Measurements from ENCODE around the gene LYST.
A peak's percentile ranks its signal among the peaks of the same experiment; 100 is the strongest.
"Not testable (repeated sequence)": the region's sequence is repeated elsewhere in the genome, so short reads cannot be mapped to it uniquely, and the experiment has no call there.

LYST gene

DNA sequence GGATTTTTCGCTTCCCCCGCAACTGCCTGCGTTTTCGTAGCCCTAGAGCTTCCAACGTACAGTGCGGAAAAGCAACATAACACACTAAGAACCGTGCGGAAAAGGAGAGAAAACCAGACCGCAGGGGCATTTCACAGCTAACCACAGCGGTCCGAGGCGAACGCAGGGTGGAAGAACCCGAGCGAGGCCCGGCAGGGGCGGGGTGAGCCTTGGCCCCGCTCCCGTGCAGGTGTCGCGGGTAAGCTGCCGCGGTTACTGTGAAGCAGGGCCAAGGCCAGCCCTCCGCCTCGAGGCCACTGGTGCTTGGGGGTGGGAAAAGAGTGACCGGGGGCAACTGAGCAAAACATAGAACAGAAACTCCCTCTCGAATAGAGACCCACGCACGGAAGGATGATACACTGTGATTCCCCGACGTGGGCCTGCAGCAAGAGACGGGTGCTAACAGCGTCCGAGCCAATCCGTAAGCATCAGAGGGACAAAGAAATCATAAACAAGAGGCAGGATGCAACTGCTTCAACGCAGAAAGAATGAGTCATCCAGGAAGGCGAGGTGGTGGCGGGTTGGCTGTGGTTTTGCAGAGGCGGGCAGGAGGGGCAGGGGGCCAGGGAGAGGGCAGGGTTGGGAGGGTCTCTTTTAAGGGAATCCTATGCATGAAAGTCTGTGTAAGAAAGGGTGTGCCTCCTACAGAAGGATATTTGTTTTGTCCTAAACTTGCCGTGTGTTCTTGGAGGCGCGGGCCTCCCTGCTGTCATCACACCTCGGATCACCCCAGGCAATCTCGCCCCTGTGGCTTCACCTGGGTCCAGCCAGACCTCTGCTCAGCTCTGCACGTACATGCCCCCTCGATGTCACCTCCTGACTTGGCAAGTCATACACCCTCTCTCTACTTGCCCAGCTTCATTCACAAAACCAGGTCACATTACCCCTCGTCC is 224.4 kb downstream of the LYST start:
- Histone ChIP-seq H3K9me2 (replicated peaks; ENCODE audit: low read depth, low read length) (no peaks in the 10 kb centered on the region), H3K4me3 (ENCODE audit: low read length, poor library complexity, severe bottlenecking) (peak overlapping the region; percentile 80), H3K36me3 (ENCODE audit: insufficient read depth, low read length) (no peaks in the 10 kb centered on the region), H3K4me1 (ENCODE audit: insufficient read depth, low read length, poor library complexity, severe bottlenecking) (peaks cover 72% of the 10 kb centered on the region), H3F3A (ENCODE audit: low read depth) (peaks cover 6% of the 10 kb centered on the region), H4K20me1 (ENCODE audit: insufficient read depth, low read length, poor library complexity, severe bottlenecking) (no peaks in the 10 kb centered on the region), H3K4me2 (ENCODE audit: low read depth, low read length, poor library complexity, severe bottlenecking) (peak overlapping the region; percentile 97), H3K27me3 (ENCODE audit: insufficient read depth, low read length, poor library complexity, severe bottlenecking) (no peaks in the 10 kb centered on the region), H3K9ac (ENCODE audit: low read depth, low read length, poor library complexity, severe bottlenecking) (peak overlapping the region; percentile 91), H3K79me2 (ENCODE audit: insufficient read depth, low read length) (no peaks in the 10 kb centered on the region), H2AFZ (ENCODE audit: low read length) (peak overlapping the region; percentile 77), H3K9me3 (ENCODE audit: insufficient read depth, low read depth, low read length) (no peaks in the 10 kb centered on the region)
- TF ChIP-seq EZH2phosphoT487 (IDR thresholded peaks at IDR 0.05; ENCODE audit: borderline replicate concordance) (no peak), CTCF (conservative IDR thresholded peaks at IDR 0.05; ENCODE audit: low read length) (no peak)

GRCh38 chr1:235640580-235640979 is 226.1 kb downstream of the LYST start:
- Histone ChIP-seq H3K4me3 (ENCODE audit: low read length, poor library complexity, severe bottlenecking) (no peak overlapping the region), H3K79me2 (ENCODE audit: insufficient read depth, low read length) (no peaks in the 10 kb centered on the region), H3K9ac (ENCODE audit: low read depth, low read length, poor library complexity, severe bottlenecking) (peak overlapping the region; percentile 91), H3K27me3 (ENCODE audit: insufficient read depth, low read length, poor library complexity, severe bottlenecking) (no peaks in the 10 kb centered on the region), H3K9me3 (ENCODE audit: insufficient read depth, low read depth, low read length) (no peaks in the 10 kb centered on the region), H2AFZ (ENCODE audit: low read length) (no peak overlapping the region), H3K4me1 (ENCODE audit: insufficient read depth, low read length, poor library complexity, severe bottlenecking) (peaks cover 55% of the 10 kb centered on the region), H3K36me3 (ENCODE audit: insufficient read depth, low read length) (no peaks in the 10 kb centered on the region), H3K4me2 (ENCODE audit: low read depth, low read length, poor library complexity, severe bottlenecking) (peak overlapping the region; percentile 97), H3K9me2 (replicated peaks; ENCODE audit: low read depth, low read length) (no peaks in the 10 kb centered on the region), H3F3A (ENCODE audit: low read depth) (peaks cover 6% of the 10 kb centered on the region), H4K20me1 (ENCODE audit: insufficient read depth, low read length, poor library complexity, severe bottlenecking) (no peaks in the 10 kb centered on the region)
- TF ChIP-seq CTCF (conservative IDR thresholded peaks at IDR 0.05; ENCODE audit: low read length), result no peak
- no peak for TF ChIP-seq EZH2phosphoT487 (IDR thresholded peaks at IDR 0.05; ENCODE audit: borderline replicate concordance)

DNA sequence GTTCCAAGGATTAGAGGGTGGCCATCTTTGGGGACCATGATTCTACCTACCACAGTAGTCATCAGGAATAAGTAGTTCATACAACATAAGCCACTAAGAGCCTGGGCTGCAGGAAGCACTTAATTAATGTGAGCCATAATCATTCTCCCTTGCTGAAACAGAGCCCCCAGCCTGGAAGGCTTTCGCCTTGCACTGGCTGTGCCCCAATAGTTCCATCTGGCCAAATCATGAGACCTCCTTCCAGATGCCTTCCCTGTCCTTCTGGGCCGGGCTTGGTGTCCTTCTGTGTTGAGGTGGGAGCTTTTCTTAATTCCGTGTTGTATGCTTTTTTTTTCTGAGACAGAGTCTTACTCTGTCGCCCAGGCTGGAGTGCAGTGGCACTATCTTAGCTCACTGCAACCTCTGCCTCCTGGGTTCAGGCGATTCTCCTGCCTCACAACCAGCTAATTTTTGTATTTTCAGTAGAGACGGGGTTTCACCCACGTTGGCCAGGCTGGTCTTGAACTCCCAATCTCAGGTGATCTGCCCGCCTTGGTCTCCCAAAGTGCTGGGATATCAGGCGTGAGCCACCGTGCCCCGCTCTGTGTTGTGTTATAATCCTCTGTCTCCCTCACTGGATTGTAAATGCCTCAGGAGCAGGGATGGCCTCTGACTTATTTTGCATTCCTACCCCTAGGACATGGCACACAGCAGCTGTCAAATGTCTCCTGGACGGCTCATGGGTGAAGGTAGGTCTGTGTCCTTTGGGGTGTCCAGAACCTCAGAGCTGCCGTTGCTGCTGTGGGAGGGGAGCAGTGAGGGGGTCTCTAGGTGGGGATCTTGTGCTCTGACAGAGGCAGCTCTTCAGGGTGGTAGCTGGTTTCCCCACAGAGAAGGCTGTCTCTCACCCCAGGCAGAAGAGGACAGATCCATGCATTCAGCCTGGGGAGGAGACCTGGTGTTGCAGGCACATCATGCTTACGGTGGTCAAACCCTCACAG is 227.2 kb downstream of the LYST start:
- Histone ChIP-seq H3F3A (ENCODE audit: low read depth) (peaks cover 6% of the 10 kb centered on the region), H3K4me3 (ENCODE audit: low read length, poor library complexity, severe bottlenecking) (no peak overlapping the region), H2AFZ (ENCODE audit: low read length) (no peak overlapping the region), H3K9me2 (replicated peaks; ENCODE audit: low read depth, low read length) (no peaks in the 10 kb centered on the region), H3K79me2 (ENCODE audit: insufficient read depth, low read length) (no peaks in the 10 kb centered on the region), H3K9me3 (ENCODE audit: insufficient read depth, low read depth, low read length) (no peaks in the 10 kb centered on the region), H4K20me1 (ENCODE audit: insufficient read depth, low read length, poor library complexity, severe bottlenecking) (no peaks in the 10 kb centered on the region), H3K4me2 (ENCODE audit: low read depth, low read length, poor library complexity, severe bottlenecking) (no peak overlapping the region), H3K27me3 (ENCODE audit: insufficient read depth, low read length, poor library complexity, severe bottlenecking) (no peaks in the 10 kb centered on the region), H3K36me3 (ENCODE audit: insufficient read depth, low read length) (no peaks in the 10 kb centered on the region), H3K4me1 (ENCODE audit: insufficient read depth, low read length, poor library complexity, severe bottlenecking) (peaks cover 48% of the 10 kb centered on the region), H3K9ac (ENCODE audit: low read depth, low read length, poor library complexity, severe bottlenecking) (peak overlapping the region; percentile 12)
- TF ChIP-seq EZH2phosphoT487 (IDR thresholded peaks at IDR 0.05; ENCODE audit: borderline replicate concordance) (no peak), CTCF (conservative IDR thresholded peaks at IDR 0.05; ENCODE audit: low read length) (no peak)

GRCh38 chr1:235638612-235639011 is 228.1 kb downstream of the LYST start:
- H3K4me3 ChIP-seq (ENCODE audit: low read length, poor library complexity, severe bottlenecking); H3K27me3 ChIP-seq (ENCODE audit: insufficient read depth, low read length, poor library complexity, severe bottlenecking); H2AFZ ChIP-seq (ENCODE audit: low read length); H3K9ac ChIP-seq (ENCODE audit: low read depth, low read length, poor library complexity, severe bottlenecking); H3K9me2 ChIP-seq (replicated peaks; ENCODE audit: low read depth, low read length); H3K79me2 ChIP-seq (ENCODE audit: insufficient read depth, low read length); H4K20me1 ChIP-seq (ENCODE audit: insufficient read depth, low read length, poor library complexity, severe bottlenecking); H3K36me3 ChIP-seq (ENCODE audit: insufficient read depth, low read length); H3F3A ChIP-seq (ENCODE audit: low read depth); H3K4me2 ChIP-seq (ENCODE audit: low read depth, low read length, poor library complexity, severe bottlenecking); H3K9me3 ChIP-seq (ENCODE audit: insufficient read depth, low read depth, low read length): not testable (repeated sequence)
- peaks cover 39% of the 10 kb centered on the region for H3K4me1 ChIP-seq (ENCODE audit: insufficient read depth, low read length, poor library complexity, severe bottlenecking)
